ENCODE data around the gene ATP6V1F. TPM values are rescaled to one million over a fixed set of nuclear protein-coding genes. Genes with fewer than 3 reads are reported as not detected.
A peak's percentile ranks its signal among the peaks of the same experiment; 100 is the strongest.

Gene ATP6V1F
- total RNA-seq, 1 experiment from 2014 or later, result 115 TPM

- Histone ChIP-seq H2BK5ac (ENCODE audit: insufficient read length, low read length) (no peak overlapping the region), H2BK15ac (ENCODE audit: low read depth, low read length) (no peak overlapping the region), H3K56ac (ENCODE audit: insufficient read length, low read depth, low read length) (no peak overlapping the region), H3K14ac (ENCODE audit: insufficient read depth, low read length) (no peak overlapping the region), H3K9me3 (ENCODE audit: control insufficient read depth, low read depth, low read length) (no peaks in the 10 kb centered on the region), H4K20me1 (ENCODE audit: control insufficient read depth, insufficient read depth, insufficient read length) (no peaks in the 10 kb centered on the region), H2BK120ac (ENCODE audit: low read depth, low read length, poor library complexity, severe bottlenecking) (no peak overlapping the region), H4K8ac (replicated peaks; ENCODE audit: insufficient read length, low read depth, low read length) (no peak overlapping the region), H3K23ac (ENCODE audit: insufficient read length, low read depth, low read length) (no peak overlapping the region), H2BK20ac (ENCODE audit: low read depth, low read length, poor library complexity, severe bottlenecking) (no peak overlapping the region), H4K5ac (ENCODE audit: insufficient read length, low read depth, low read length) (no peak overlapping the region), H3K79me2 (ENCODE audit: insufficient read depth, low read length) (no peaks in the 10 kb centered on the region), H3K79me1 (ENCODE audit: insufficient read depth, low read depth, low read length, poor library complexity, severe bottlenecking) (no peaks in the 10 kb centered on the region), H2AFZ (ENCODE audit: low read length) (no peak overlapping the region), H3K18ac (ENCODE audit: insufficient read length, low read depth, low read length) (no peak overlapping the region), H3K4ac (ENCODE audit: low read depth, low read length) (no peak overlapping the region), H2BK12ac (ENCODE audit: insufficient read length, low read depth, low read length) (no peak overlapping the region), H3K9ac (ENCODE audit: extremely low read depth, insufficient read length, low read length) (no peak overlapping the region), H3K23me2 (ENCODE audit: insufficient read length, low read depth, low read length, poor library complexity, severe bottlenecking) (peaks cover 12% of the 10 kb centered on the region), H3T11ph (ENCODE audit: low read length) (no peak overlapping the region), H3K27me3 (ENCODE audit: insufficient read depth, low read length) (no peaks in the 10 kb centered on the region), H3K4me2 (ENCODE audit: insufficient read depth, insufficient read length, low read length) (no peak overlapping the region), H3K27ac (ENCODE audit: insufficient read length, low read depth, low read length) (no peak overlapping the region), H2AK5ac (ENCODE audit: insufficient read length, low read length) (no peak overlapping the region), H3K4me1 (ENCODE audit: insufficient read depth, low read length) (peaks cover 5% of the 10 kb centered on the region; the same call in 1 of the 2 replicates), H4K91ac (ENCODE audit: insufficient read length, low read depth, low read length) (no peak overlapping the region)
- DNase-seq, result peak; percentile 24
- no peak for TF ChIP-seq CTCF (conservative IDR thresholded peaks at IDR 0.05)
- Mint-ChIP-seq H3K27me3 (ENCODE audit: low read depth) (peaks cover 22% of the 10 kb centered on the region), H3K36me3 (ENCODE audit: insufficient read depth in 1 of 3, low read depth in 3 of 3) (peaks cover 0 to 13% (median 5%) of the 10 kb centered on the region in 3 experiments; a peak in 5 of 7 replicates), H3K9me3 (peaks cover 0 to 2% of the 10 kb centered on the region in 2 experiments; a peak in 1 of 5 replicates), H3K27ac (no peak overlapping the region), H3K4me3 (no peak overlapping the region), H3K4me1 (peaks cover 25 to 27% of the 10 kb centered on the region in 2 experiments)
- WGBS (ENCODE audit: extremely low coverage, insufficient read length, low lambda C conversion rate), result no CpG with 5 or more reads among the region's 19 CpGs
Observed at GRCh38 chr7:128906766-128907559, 44.3 kb downstream of the ATP6V1F start.

All from H9 (cell line).